Stromal cell of bone marrow (primary cell): Measurements from ENCODE around the gene MSANTD3.
"Not testable (repeated sequence)": the region's sequence is repeated elsewhere in the genome, so short reads cannot be mapped to it uniquely, and the experiment has no call there.

Experiments used
- DNase-seq: peaks from one replicate; pipeline ENCODE4 v3.0.0-alpha.2; 2012; ENCODE audit warnings: low read depth

Gene MSANTD3

DNA sequence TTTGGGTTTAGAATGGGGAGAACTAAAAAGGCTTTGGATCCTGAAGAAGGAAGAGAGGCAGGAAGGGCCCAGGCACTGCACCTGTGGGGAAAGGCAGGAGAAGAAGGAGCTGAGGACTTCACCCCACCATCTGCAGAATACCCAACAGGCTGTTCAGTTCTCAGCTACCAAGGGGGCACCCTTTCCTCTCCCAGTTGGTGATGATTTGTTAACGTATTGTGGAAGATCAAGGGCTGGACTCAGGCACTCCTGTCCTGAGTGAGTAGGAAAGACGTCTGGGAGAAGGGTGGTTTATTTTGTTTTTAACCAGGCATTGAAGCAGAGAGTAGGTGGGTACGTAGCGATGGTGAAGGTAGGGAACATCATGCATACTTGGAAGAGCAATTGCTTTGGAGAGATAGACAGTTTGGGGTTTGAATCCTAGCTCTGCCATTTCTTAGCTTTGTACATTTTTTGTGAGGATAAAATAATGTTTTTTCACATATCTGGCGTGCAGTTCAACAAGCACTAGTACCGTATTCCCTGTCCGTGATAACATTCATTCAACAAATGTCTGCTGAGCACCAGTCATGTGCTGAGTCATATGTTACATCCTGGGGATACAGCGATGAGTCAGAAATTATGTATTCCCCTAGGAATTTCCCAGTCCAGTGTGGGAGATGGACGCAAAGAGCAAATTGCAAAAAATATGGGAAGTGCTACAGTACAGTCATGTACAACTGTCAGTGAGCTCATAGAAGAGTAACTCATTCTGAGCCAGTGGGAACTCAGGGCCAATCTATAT lies 2.1 kb downstream of the MSANTD3 start:
- peak; percentile 99 for DNase-seq

GRCh38 chr9:100430286-100430940 lies 3.5 kb downstream of the MSANTD3 start:
- no peak for DNase-seq

GRCh38 chr9:100431886-100432285 lies 4.9 kb downstream of the MSANTD3 start:
- no peak for DNase-seq

GRCh38 chr9:100432736-100433135 lies 5.8 kb downstream of the MSANTD3 start:
- DNase-seq, result no peak

DNA sequence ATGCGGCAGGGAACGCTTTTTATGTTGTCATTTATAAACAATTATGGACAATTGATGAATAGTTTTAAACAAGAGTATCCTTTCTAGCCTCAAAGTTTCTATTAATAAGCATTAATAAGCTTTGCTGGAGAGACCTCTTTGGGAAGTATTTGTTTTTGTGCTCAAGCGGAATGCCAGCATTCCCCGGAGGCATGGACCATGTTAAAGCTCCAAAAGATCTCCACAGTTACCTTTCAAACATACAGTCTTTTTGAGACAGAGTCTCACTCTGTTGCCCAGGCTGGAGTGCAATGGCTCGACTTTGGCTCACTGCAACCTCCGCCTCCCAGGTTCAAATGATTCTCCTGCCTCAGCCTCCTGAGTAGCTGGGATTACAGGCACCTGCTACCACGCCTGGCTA lies 9.6 kb downstream of the MSANTD3 start:
- no peak for DNase-seq

DNA sequence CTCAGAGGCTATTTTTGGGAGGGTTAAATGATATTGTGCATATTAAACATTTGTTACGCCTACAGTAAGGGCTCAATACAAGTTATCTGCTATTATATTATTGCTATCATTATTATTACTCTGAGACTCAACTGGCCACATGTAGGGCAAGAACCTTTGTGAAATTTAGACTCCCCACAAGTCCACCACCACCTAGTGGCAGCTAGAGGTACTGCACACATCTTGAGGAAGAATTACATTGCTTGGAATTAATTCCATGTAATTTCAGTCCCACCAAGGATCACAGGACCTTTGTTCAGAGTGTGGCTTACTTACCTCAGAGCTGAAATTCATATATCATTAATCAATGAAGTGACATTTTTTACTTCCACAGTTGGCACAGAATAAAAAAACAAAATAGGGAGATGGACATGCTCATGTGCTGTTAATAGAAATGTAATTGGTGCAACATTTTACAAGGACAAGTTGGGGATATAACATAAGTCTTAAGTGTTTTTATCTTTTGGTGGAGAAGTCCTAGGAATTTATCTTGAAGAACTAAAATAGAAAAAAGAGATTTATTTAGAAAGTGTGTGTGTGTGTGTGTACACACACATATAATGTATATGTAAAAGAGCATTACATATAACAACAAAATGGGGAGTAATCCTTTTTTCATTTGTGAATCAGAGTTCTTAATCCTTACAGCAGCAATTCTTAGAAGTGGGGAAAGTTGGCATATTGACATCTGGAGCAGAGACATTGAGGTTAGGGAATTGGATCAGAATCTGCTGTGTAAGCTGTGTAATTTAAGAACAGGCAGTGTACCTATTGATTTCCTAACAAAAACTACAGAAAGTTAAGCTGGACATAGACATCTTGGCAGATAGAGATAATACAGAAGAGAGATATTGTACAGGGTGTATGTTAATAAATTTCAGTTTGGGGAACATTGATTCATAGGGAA lies 11.2 kb downstream of the MSANTD3 start:
- no peak for DNase-seq

GRCh38 chr9:100440071-100440470 lies 13.1 kb downstream of the MSANTD3 start:
- no peak for DNase-seq

DNA sequence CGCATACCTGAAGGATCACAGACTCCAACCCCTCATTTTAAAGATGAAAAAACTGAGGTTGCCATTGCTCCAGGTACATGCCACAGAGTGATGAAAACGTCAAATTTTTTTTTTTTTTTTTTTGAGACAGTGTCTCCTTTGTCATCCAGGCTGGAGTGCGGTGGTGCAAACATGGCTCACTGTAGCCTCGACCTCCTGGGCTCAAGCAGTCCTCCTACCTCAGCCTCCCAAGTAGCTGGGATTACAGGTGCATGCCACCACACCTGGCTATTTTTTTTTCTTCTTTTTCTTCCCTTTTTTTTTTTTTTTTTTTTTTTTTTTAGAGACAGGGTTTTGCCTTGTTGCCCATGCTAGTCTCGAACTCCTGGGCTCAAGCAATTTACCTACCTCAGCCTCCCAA lies 13.5 kb downstream of the MSANTD3 start:
- DNase-seq, result not testable (repeated sequence)

DNA sequence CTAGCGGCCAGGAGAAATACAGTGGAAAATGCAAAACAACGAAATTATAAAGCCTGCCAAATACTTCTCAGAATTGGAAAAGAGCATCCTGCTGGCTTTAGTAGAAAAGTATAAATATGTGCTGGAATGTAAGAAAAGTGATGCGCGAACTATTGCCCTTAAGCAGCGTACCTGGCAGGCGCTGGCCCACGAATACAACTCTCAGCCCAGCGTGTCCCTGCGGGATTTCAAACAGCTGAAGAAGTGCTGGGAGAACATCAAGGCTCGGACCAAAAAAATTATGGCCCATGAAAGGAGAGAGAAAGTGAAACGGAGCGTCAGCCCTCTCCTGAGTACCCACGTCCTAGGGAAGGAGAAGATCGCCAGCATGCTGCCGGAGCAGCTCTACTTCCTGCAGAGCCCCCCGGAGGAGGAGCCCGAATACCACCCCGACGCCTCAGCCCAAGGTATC lies 15.0 kb downstream of the MSANTD3 start:
- DNase-seq, result no peak

- no peak for DNase-seq
These were observed 17.1 kb downstream of the MSANTD3 start for GRCh38 chr9:100443781-100444768.

DNA sequence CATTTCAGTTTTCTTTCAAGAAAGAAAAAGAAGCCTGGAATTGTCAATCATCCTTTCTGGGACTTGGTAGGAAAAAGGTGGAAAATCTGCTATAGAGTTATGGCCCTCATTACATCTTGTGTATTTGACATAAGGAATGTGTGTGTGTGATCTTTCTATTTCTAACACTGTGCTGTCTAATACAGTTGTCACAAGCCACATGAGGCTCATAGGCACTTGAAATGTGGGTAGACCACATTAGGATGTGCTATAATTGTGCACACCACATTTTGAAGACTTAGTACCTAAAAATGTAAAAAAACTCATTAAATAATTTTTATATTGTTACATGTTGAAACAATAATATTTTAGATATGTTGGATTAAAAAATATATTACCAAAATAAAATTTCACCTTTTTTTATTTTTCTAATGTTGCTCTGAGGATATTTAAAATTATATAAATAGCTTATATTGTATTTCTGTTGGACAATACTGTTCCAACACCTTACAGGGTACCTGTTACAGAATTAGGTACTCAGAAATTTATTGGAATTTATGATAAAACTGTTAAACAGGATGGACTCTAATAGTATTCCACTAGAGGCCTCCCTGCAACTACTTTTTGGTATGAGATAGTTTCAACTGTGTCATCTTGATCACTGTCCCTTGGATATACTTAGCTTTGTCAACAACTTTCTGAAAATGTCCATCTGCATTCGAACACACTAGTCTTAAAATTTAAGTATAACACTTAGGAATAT lies 18.4 kb downstream of the MSANTD3 start:
- no peak for DNase-seq

- DNase-seq, result no peak
These were observed 19.1 kb downstream of the MSANTD3 start for GRCh38 chr9:100445903-100446549.

- no peak for DNase-seq
These were observed 20.1 kb downstream of the MSANTD3 start for GRCh38 chr9:100447041-100447440.

DNA sequence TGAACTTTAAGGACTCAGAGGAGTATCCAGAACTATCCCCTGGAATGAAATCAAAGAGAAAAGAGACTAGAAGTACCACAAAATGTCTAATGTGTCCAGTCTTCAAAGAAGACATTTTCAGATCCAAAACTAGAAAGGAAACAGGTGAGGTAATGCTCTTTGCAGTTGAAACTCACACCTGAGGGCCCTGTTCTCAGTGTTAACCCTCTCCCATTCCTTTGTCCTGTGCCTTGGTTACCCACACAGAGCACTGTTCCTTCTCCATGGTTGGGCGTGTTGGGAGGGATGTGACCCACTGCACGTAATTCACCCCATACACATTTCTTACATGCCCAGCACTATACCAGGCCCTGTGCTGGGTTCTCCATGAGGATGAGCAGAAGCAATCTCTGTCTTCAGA lies 21.3 kb downstream of the MSANTD3 start:
- no peak for DNase-seq

- no peak for DNase-seq
These were observed 22.5 kb downstream of the MSANTD3 start for GRCh38 chr9:100449420-100449819.

DNA sequence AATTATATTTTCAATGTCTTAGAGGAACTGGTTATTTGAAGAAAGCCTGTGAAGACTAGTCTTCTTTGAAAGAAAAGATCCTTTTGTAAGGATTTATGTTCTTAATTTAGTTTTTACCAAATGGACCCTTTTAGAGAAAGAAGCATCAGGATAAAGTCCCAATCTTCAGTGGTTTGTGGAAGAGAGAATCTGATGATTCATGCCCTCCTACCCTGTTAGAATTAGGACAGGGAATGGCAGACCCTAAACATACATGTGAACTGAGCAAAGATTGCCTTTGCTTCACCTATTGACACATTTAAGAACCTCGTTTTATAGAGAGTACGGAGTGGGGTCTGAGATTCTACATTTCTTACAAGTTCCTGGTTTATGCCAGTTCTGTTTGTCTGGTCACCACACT lies 26.0 kb downstream of the MSANTD3 start:
- no peak for DNase-seq

- DNase-seq, result no peak
These were observed 28.5 kb downstream of the MSANTD3 start for GRCh38 chr9:100455470-100455869.

DNA sequence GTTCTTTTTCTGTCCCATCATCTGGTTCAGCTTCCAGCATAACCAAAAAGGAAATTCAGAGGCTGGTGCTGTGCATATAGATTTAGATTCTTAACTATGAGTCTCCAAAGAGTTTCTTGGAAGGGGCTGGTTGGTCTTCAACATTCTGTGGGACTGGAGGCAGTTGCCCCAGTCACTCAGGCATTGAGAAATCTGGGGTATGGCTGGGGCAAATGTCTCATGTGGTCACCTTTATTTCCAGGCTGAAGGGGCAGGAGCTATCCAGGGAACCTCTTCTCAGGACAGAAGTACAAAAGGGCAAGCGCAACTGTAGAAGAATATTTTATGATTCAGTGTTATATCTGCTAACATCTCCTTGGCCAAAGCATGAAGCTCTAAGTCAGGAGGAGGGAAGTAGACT lies 30.6 kb downstream of the MSANTD3 start:
- no peak for DNase-seq

DNA sequence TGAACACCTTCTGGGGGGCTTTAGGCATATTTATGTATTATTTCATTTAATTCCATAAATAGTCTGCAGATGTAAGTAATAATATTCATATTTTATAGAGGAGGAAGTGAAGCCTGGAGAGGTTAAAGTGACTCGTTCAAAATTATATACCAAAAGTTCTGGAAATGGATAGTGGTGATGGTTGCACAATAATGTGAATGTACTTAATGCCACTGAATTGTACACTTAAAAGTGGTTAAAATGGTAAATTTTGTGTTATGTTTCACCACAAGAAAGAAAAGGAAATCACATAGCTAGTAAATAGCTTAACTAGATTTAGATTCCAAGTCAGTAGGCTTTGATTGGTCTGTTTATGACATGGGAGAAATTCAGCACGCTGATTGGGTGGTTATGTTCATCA lies 33.0 kb downstream of the MSANTD3 start:
- no peak for DNase-seq

GRCh38 chr9:100465274-100465673 lies 38.3 kb downstream of the MSANTD3 start:
- DNase-seq, result no peak
